OCI-LY1 (cell line): ENCODE data around the gene LONRF3.

ENCODE experiments used
- H2AFZ ChIP-seq: fragments of 200-600 bp; sonication (generic), shearing (Covaris generic); 2 replicates; pipeline ENCODE4 v1.6.0; 2014; ENCODE audit warnings: antibody characterized with exemption, mild to moderate bottlenecking, low read length
- H3F3A ChIP-seq: fragments of 200-600 bp; sonication (generic), shearing (Covaris generic); 2 replicates; pipeline ENCODE4 v1.6.0; 2014; ENCODE audit warnings: mild to moderate bottlenecking, antibody characterized with exemption, low read length, moderate library complexity; ENCODE audit not compliant: insufficient read depth
- H3K27ac ChIP-seq: fragments of 200-600 bp; sonication (generic); 2 replicates; pipeline ENCODE4 v1.5.1; 2014; ENCODE audit warnings: low read length, mixed run types, mild to moderate bottlenecking, low read depth; ENCODE audit not compliant: poor library complexity, severe bottlenecking
- H3K27me3 ChIP-seq: fragments of 200-600 bp; sonication (generic); 2 replicates; pipeline ENCODE4 v1.6.0; 2014; ENCODE audit warnings: antibody characterized with exemption, mild to moderate bottlenecking, low read length, moderate library complexity; ENCODE audit not compliant: insufficient read depth
- H3K36me3 ChIP-seq: fragments of 200-600 bp; sonication (generic); 2 replicates; pipeline ENCODE4 v1.6.1; 2014; ENCODE audit warnings: mild to moderate bottlenecking, antibody characterized with exemption, low read length, moderate library complexity, mixed read lengths; ENCODE audit not compliant: insufficient read depth
- H3K4me1 ChIP-seq: fragments of 200-600 bp; sonication (generic); 2 replicates; pipeline ENCODE4 v1.5.1; 2014; ENCODE audit warnings: mild to moderate bottlenecking, low read length, moderate library complexity; ENCODE audit not compliant: insufficient read depth, severe bottlenecking
- H3K4me2 ChIP-seq: fragments of 200-600 bp; sonication (generic), shearing (Covaris generic); 2 replicates; pipeline ENCODE4 v1.6.1; 2014; ENCODE audit warnings: low read length
- H3K4me3 ChIP-seq: fragments of 200-600 bp; sonication (generic); 2 replicates; pipeline ENCODE4 v1.5.1; 2014; ENCODE audit warnings: low read length, low read depth, mild to moderate bottlenecking, mixed read lengths; ENCODE audit not compliant: poor library complexity, severe bottlenecking
- H3K79me2 ChIP-seq: fragments of 200-600 bp; shearing (Covaris generic); 2 replicates; pipeline ENCODE4 v1.6.1; 2016; ENCODE audit warnings: mixed run types, low read length, mixed read lengths; ENCODE audit not compliant: insufficient read depth
- H3K9ac ChIP-seq: fragments of 200-600 bp; sonication (generic), shearing (Covaris generic); 2 replicates; pipeline ENCODE4 v1.6.1; 2014; ENCODE audit warnings: mild to moderate bottlenecking, low read length, mixed read lengths
- H3K9me2 ChIP-seq: fragments of 200-600 bp; sonication (generic), shearing (Covaris generic); 2 replicates; pipeline ENCODE4 v1.6.1; 2014; ENCODE audit warnings: low read depth, mild to moderate bottlenecking, low read length, mixed read lengths
- H3K9me3 ChIP-seq: fragments of 200-600 bp; shearing (Covaris generic); 2 replicates; pipeline ENCODE4 v1.6.1; 2014; ENCODE audit warnings: low read length, mixed read lengths
- H4K20me1 ChIP-seq: fragments of 200-600 bp; sonication (generic), shearing (Covaris generic); 2 replicates; pipeline ENCODE4 v1.6.0; 2016; ENCODE audit warnings: mild to moderate bottlenecking, low read length; ENCODE audit not compliant: insufficient read depth
- CTCF ChIP-seq: fragments of 200-600 bp; sonication (generic), shearing (Covaris generic); IDR thresholded peaks from 2 replicates; pipeline ENCODE4 v1.5.1; 2017; ENCODE audit warnings: mild to moderate bottlenecking, antibody characterized with exemption, low read length, moderate library complexity, mixed read lengths
- EZH2 ChIP-seq: fragments of 200-600 bp; sonication (generic), shearing (Covaris generic); IDR thresholded peaks from 2 replicates; pipeline ENCODE4 v1.8.0; 2017; ENCODE audit warnings: borderline replicate concordance, mixed run types, mild to moderate bottlenecking, antibody characterized with exemption, low read length, moderate library complexity, mixed read lengths

LONRF3 gene

GRCh38 chrX:118971552-118971951 lies 2.9 kb upstream of the LONRF3 start:
- Histone ChIP-seq H3K4me2 (no peak overlapping the region), H3K27me3 (no peaks in the 10 kb centered on the region), H4K20me1 (no peaks in the 10 kb centered on the region), H3K9me2 (no peaks in the 10 kb centered on the region), H3F3A (no peaks in the 10 kb centered on the region), H3K4me1 (peaks cover 6% of the 10 kb centered on the region), H3K27ac (no peak overlapping the region), H3K9ac (no peak overlapping the region), H3K4me3 (no peak overlapping the region), H3K36me3 (no peaks in the 10 kb centered on the region), H2AFZ (no peak overlapping the region), H3K79me2 (no peaks in the 10 kb centered on the region), H3K9me3 (no peaks in the 10 kb centered on the region)
- TF ChIP-seq CTCF (no peak), EZH2 (no peak)

DNA sequence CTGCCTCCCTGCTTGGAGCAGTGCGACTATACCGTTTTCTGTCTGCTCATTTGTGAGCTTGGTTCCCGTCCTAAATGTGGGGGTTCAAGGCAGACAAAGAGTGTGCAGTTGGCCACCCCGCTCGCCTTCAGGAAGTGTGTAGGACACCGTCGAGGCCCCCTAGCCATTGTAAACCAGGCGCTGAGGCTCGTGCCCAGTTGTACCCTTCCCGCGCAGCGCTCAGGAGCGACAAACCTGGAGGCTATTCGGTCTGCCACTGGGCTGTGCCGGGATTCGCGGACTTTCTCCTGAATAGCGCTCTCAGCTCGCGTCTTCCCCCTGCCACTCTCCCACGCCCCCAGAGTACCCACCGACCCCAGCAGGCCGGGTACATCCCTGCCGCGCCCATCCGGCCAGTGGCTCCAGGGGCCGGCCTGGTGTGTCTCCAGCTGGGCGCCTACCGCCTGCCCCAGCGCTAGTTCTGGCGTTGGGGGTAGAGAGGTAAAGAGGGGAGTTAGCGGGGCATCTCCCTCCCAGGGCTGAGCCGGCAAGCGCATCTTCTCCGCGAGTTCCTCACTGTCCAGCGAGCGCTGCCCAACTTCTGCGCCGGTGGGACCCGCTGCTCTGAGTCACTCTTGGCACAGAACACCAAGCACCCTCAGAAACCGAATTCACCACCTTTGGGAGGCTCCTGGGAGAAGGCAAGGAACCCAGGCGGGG lies 880 bp upstream of the LONRF3 start:
- no peaks in the 10 kb centered on the region for H3K9me2 ChIP-seq
- no peak for TF ChIP-seq EZH2
- TF ChIP-seq CTCF: no peak
- H3K27me3 ChIP-seq: no peaks in the 10 kb centered on the region
- H4K20me1 ChIP-seq: no peaks in the 10 kb centered on the region
- H3F3A ChIP-seq: no peaks in the 10 kb centered on the region
- no peaks in the 10 kb centered on the region for H3K79me2 ChIP-seq
- peaks cover 10% of the 10 kb centered on the region for H3K4me1 ChIP-seq
- no peaks in the 10 kb centered on the region for H3K9me3 ChIP-seq
- no peak overlapping the region for H3K27ac ChIP-seq
- H3K9ac ChIP-seq: no peak overlapping the region
- no peak overlapping the region for H3K4me3 ChIP-seq
- H3K4me2 ChIP-seq: peak overlapping the region; percentile 72; the same call in 1 of the 2 replicates
- peaks cover 4% of the 10 kb centered on the region; the same call in 1 of the 2 replicates for H3K36me3 ChIP-seq
- no peak overlapping the region for H2AFZ ChIP-seq

DNA sequence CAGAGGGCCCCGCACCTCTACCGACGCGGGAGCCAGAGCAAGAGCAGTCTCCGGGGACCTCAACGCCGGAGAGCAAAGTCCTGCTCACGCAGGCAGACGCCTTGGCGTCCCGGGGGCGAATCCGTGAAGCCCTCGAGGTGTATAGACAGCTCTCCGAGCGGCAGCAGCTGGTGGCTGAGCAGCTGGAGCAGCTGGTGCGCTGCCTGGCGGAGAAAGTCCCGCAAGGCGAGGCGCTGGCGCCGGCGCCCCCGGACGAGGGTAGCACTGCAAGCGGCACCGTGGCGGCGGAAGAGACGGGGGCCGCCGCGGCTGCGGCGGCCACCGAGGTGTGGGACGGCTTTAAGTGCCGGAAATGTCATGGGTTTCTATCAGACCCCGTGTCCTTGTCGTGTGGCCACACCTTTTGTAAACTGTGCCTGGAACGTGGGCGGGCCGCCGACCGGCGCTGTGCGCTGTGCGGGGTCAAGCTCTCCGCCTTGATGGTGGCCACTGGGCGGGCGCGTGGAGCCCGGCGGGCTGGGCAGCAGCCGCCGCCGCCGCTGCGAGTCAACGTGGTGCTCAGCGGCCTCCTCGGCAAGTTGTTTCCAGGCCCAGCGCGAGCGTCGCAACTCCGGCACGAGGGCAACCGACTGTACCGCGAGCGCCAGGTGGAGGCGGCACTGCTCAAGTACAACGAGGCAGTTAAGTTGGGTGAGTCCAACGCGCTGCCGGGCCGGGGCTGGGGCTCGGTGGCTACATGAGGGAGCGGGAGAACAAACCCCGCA lies 672 bp downstream of the LONRF3 start:
- H3K4me2 ChIP-seq: peak overlapping the region; percentile 72
- H3K36me3 ChIP-seq: peaks cover 12% of the 10 kb centered on the region; the same call in 1 of the 2 replicates
- H3K9ac ChIP-seq: peak overlapping the region; percentile 83
- H4K20me1 ChIP-seq: no peaks in the 10 kb centered on the region
- H3F3A ChIP-seq: no peaks in the 10 kb centered on the region
- H3K27me3 ChIP-seq: no peaks in the 10 kb centered on the region
- no peak for TF ChIP-seq EZH2
- TF ChIP-seq CTCF: no peak; the same call in 1 of the 2 replicates
- H3K9me3 ChIP-seq: no peaks in the 10 kb centered on the region
- H3K9me2 ChIP-seq: no peaks in the 10 kb centered on the region
- H2AFZ ChIP-seq: no peak overlapping the region
- no peaks in the 10 kb centered on the region for H3K79me2 ChIP-seq
- peak overlapping the region; percentile 64 for H3K27ac ChIP-seq
- H3K4me3 ChIP-seq: peak overlapping the region; percentile 77
- peaks cover 10% of the 10 kb centered on the region for H3K4me1 ChIP-seq
